ENCODE measurements around the gene DLEU7. TPM values are rescaled to one million over a fixed set of nuclear protein-coding genes. Genes with fewer than 3 reads are reported as not detected.

Gene DLEU7
- not detected for total RNA-seq

GRCh38 chr13:50843257-50844083, at the start of gene DLEU7:
DLEU7 (minus strand) TSS chr13:50843692; CDS start chr13:50843646, 46 bp downstream.
- no peak for ATAC-seq

GRCh38 chr13:50892210-50892944, 48.9 kb upstream of the DLEU7 start:
- ATAC-seq, result no peak

GRCh38 chr13:50891206-50891605, 47.7 kb upstream of the DLEU7 start:
- ATAC-seq, result no peak

GRCh38 chr13:50889317-50889716, 45.8 kb upstream of the DLEU7 start:
- no peak for ATAC-seq

- ATAC-seq, result no peak
These were observed 44.9 kb upstream of the DLEU7 start for GRCh38 chr13:50888362-50888761.

GRCh38 chr13:50887151-50887550, 43.7 kb upstream of the DLEU7 start:
- no peak for ATAC-seq

GRCh38 chr13:50884265-50884664, 40.8 kb upstream of the DLEU7 start:
- ATAC-seq, result no peak

- ATAC-seq, result no peak
These were observed 40.2 kb upstream of the DLEU7 start for GRCh38 chr13:50883728-50884127.

GRCh38 chr13:50882816-50883435, 39.4 kb upstream of the DLEU7 start:
- no peak for ATAC-seq

- ATAC-seq, result no peak
These were observed 30.5 kb upstream of the DLEU7 start for GRCh38 chr13:50873991-50874390.

GRCh38 chr13:50873467-50873866, 30.0 kb upstream of the DLEU7 start:
- ATAC-seq, result no peak

- ATAC-seq, result no peak
These were observed 27.9 kb upstream of the DLEU7 start for GRCh38 chr13:50871405-50871804.

GRCh38 chr13:50867637-50867945, 24.1 kb upstream of the DLEU7 start:
- ATAC-seq, result no peak

GRCh38 chr13:50866817-50867636, 23.5 kb upstream of the DLEU7 start:
- ATAC-seq, result no peak

GRCh38 chr13:50864492-50864891, 21.0 kb upstream of the DLEU7 start:
- no peak for ATAC-seq

GRCh38 chr13:50855681-50856080, 12.2 kb upstream of the DLEU7 start:
- ATAC-seq, result no peak

- ATAC-seq, result no peak
These were observed 7.0 kb upstream of the DLEU7 start for GRCh38 chr13:50850445-50850844.

- no peak for ATAC-seq
These were observed 4.0 kb upstream of the DLEU7 start for GRCh38 chr13:50847501-50847900.

- ATAC-seq, result no peak
These were observed 3.5 kb upstream of the DLEU7 start for GRCh38 chr13:50846861-50847475.

GRCh38 chr13:50845211-50845610, 1.7 kb upstream of the DLEU7 start:
- ATAC-seq, result no peak

- no peak for ATAC-seq
These were observed 788 bp upstream of the DLEU7 start for GRCh38 chr13:50844084-50844875.

GRCh38 chr13:50842990-50843256, 569 bp downstream of the DLEU7 start:
- no peak for ATAC-seq

All from esophagus mucosa (tissue), 1 donor.